Loucy (cell line): Measurements from ENCODE around the gene OVAAL.

Experiments used
- H2AFZ ChIP-seq: fragments of 200-600 bp; sonication (generic); 2 replicates; pipeline ENCODE4 v1.6.0; 2016; ENCODE audit warnings: antibody characterized with exemption, mild to moderate bottlenecking, low read length, moderate library complexity
- H3F3A ChIP-seq: fragments of 200-600 bp; 2 replicates; pipeline ENCODE4 v1.6.0; 2016; ENCODE audit warnings: antibody characterized with exemption, low read depth, mild to moderate bottlenecking
- H3K27me3 ChIP-seq: fragments of 200-600 bp; sonication (generic); 2 replicates; pipeline ENCODE4 v1.6.1; 2014; ENCODE audit warnings: low read length, mild to moderate bottlenecking; ENCODE audit not compliant: insufficient read depth, poor library complexity, severe bottlenecking
- H3K36me3 ChIP-seq: fragments of 200-600 bp; sonication (generic); 2 replicates; pipeline ENCODE4 v1.6.1; 2016; ENCODE audit warnings: low read length; ENCODE audit not compliant: insufficient read depth
- H3K4me1 ChIP-seq: fragments of 200-600 bp; sonication (generic); 2 replicates; pipeline ENCODE4 v1.5.1; 2014; ENCODE audit warnings: low read length, mild to moderate bottlenecking; ENCODE audit not compliant: insufficient read depth, poor library complexity, severe bottlenecking
- H3K4me2 ChIP-seq: fragments of 200-600 bp; sonication (generic); 2 replicates; pipeline ENCODE4 v1.6.0; 2014; ENCODE audit warnings: antibody characterized with exemption, low read length, low read depth, mild to moderate bottlenecking; ENCODE audit not compliant: poor library complexity, severe bottlenecking
- H3K4me3 ChIP-seq: fragments of 200-600 bp; sonication (generic); 2 replicates; pipeline ENCODE4 v1.5.1; 2014; ENCODE audit warnings: low read length, mild to moderate bottlenecking, mixed read lengths; ENCODE audit not compliant: poor library complexity, severe bottlenecking
- H3K79me2 ChIP-seq: fragments of 200-600 bp; sonication (generic); 2 replicates; pipeline ENCODE4 v1.6.1; 2014; ENCODE audit warnings: low read length; ENCODE audit not compliant: insufficient read depth
- H3K9ac ChIP-seq: fragments of 200-600 bp; sonication (generic); 2 replicates; pipeline ENCODE4 v1.6.0; 2014; ENCODE audit warnings: mild to moderate bottlenecking, low read depth, low read length, moderate library complexity; ENCODE audit not compliant: poor library complexity, severe bottlenecking
- H3K9me2 ChIP-seq: fragments of 200-600 bp; sonication (generic); replicated peaks from 2 replicates; pipeline ENCODE4 v1.6.1; 2016; ENCODE audit warnings: low read depth, low read length, mixed read lengths
- H3K9me3 ChIP-seq: fragments of 200-600 bp; sonication (generic); 2 replicates; pipeline ENCODE4 v1.6.1; 2014; ENCODE audit warnings: mild to moderate bottlenecking, antibody characterized with exemption, low read length, low read depth; ENCODE audit not compliant: insufficient read depth
- H4K20me1 ChIP-seq: fragments of 200-600 bp; sonication (generic); 2 replicates; pipeline ENCODE4 v1.6.0; 2014; ENCODE audit warnings: antibody characterized with exemption, low read length, mild to moderate bottlenecking; ENCODE audit not compliant: insufficient read depth, poor library complexity, severe bottlenecking
- EZH2phosphoT487 ChIP-seq: fragments of 200-600 bp; IDR thresholded peaks from 2 replicates; pipeline ENCODE4 v1.6.1; 2018; ENCODE audit warnings: antibody characterized with exemption, mild to moderate bottlenecking, moderate library complexity, borderline replicate concordance
- TF ChIP-seq, protein P1 (sequence below): fragments of 200-600 bp; sonication (generic); conservative IDR thresholded peaks from 2 replicates; pipeline ENCODE4 v1.5.1; 2014; ENCODE audit warnings: mild to moderate bottlenecking, antibody characterized with exemption, low read length

OVAAL gene

DNA sequence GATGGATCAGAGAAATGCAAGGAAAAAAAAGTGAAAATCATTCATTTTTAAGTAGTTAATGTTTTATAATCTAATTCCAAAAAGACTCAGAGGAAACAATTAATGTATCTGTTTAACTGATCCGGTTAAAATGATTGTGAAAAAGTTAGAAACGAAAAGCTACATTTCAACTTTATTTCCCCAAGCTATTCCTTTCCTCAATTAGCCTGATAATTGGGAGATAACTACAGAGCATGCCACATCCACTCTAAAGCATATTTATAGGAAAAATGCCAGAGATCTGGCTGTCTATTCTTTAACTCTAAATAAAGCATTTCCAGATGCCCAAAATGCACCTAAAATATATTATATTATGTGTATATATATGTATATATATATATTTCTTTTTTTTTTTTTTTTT lies 37.2 kb downstream of the OVAAL start:
- Histone ChIP-seq H4K20me1 (no peaks in the 10 kb centered on the region), H3F3A (no peaks in the 10 kb centered on the region), H3K27me3 (no peaks in the 10 kb centered on the region), H3K9ac (no peak overlapping the region), H3K9me2 (no peaks in the 10 kb centered on the region), H3K4me3 (no peak overlapping the region), H3K4me2 (no peak overlapping the region), H3K4me1 (no peaks in the 10 kb centered on the region), H3K36me3 (no peaks in the 10 kb centered on the region), H3K9me3 (no peaks in the 10 kb centered on the region), H3K79me2 (no peaks in the 10 kb centered on the region), H2AFZ (no peak overlapping the region)
- TF ChIP-seq EZH2phosphoT487: no peak
- TF ChIP-seq, protein P1, sequence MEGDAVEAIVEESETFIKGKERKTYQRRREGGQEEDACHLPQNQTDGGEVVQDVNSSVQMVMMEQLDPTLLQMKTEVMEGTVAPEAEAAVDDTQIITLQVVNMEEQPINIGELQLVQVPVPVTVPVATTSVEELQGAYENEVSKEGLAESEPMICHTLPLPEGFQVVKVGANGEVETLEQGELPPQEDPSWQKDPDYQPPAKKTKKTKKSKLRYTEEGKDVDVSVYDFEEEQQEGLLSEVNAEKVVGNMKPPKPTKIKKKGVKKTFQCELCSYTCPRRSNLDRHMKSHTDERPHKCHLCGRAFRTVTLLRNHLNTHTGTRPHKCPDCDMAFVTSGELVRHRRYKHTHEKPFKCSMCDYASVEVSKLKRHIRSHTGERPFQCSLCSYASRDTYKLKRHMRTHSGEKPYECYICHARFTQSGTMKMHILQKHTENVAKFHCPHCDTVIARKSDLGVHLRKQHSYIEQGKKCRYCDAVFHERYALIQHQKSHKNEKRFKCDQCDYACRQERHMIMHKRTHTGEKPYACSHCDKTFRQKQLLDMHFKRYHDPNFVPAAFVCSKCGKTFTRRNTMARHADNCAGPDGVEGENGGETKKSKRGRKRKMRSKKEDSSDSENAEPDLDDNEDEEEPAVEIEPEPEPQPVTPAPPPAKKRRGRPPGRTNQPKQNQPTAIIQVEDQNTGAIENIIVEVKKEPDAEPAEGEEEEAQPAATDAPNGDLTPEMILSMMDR: no peak

- H3K9ac ChIP-seq: no peak overlapping the region
- H3K9me2 ChIP-seq: no peaks in the 10 kb centered on the region
- H3K79me2 ChIP-seq: no peaks in the 10 kb centered on the region
- no peak overlapping the region for H3K4me3 ChIP-seq
- TF ChIP-seq EZH2phosphoT487: no peak
- TF ChIP-seq, protein P1: no peak
- H2AFZ ChIP-seq: no peak overlapping the region
- H3K9me3 ChIP-seq: no peaks in the 10 kb centered on the region
- no peaks in the 10 kb centered on the region for H3K4me1 ChIP-seq
- H3K36me3 ChIP-seq: no peaks in the 10 kb centered on the region
- H3K4me2 ChIP-seq: no peak overlapping the region
- no peaks in the 10 kb centered on the region for H4K20me1 ChIP-seq
- H3F3A ChIP-seq: no peaks in the 10 kb centered on the region
- H3K27me3 ChIP-seq: no peaks in the 10 kb centered on the region
Measured at GRCh38 chr1:180597520-180597919, 38.8 kb downstream of the OVAAL start.

- Histone ChIP-seq H3K36me3 (no peaks in the 10 kb centered on the region), H3K4me3 (no peak overlapping the region), H4K20me1 (no peaks in the 10 kb centered on the region), H2AFZ (no peak overlapping the region), H3K9me2 (no peaks in the 10 kb centered on the region), H3K79me2 (no peaks in the 10 kb centered on the region), H3K9me3 (no peaks in the 10 kb centered on the region), H3K4me1 (no peaks in the 10 kb centered on the region), H3F3A (no peaks in the 10 kb centered on the region), H3K9ac (no peak overlapping the region), H3K4me2 (no peak overlapping the region), H3K27me3 (no peaks in the 10 kb centered on the region)
- TF ChIP-seq, protein P1: no peak
- TF ChIP-seq EZH2phosphoT487: no peak
Measured at GRCh38 chr1:180598333-180598974, 39.7 kb downstream of the OVAAL start.
